GM20000 (cell line): Measurements from ENCODE around the gene GJB2.
"Not testable (repeated sequence)": the region's sequence is repeated elsewhere in the genome, so short reads cannot be mapped to it uniquely, and the experiment has no call there.

ENCODE experiments used
- DNase-seq: peaks from one replicate; pipeline ENCODE4 v3.0.0; 2012; ENCODE audit warnings: low spot score
- TF ChIP-seq, protein P1 (sequence below): IDR thresholded peaks from 2 replicates; pipeline ENCODE4 v1.5.1; 2012; ENCODE audit warnings: mild to moderate bottlenecking, control low read depth; ENCODE audit errors: extremely low read depth, missing control alignments

Gene GJB2

GRCh38 chr13:20156702-20157101 is 36.0 kb downstream of the GJB2 start:
- TF ChIP-seq, protein P1, sequence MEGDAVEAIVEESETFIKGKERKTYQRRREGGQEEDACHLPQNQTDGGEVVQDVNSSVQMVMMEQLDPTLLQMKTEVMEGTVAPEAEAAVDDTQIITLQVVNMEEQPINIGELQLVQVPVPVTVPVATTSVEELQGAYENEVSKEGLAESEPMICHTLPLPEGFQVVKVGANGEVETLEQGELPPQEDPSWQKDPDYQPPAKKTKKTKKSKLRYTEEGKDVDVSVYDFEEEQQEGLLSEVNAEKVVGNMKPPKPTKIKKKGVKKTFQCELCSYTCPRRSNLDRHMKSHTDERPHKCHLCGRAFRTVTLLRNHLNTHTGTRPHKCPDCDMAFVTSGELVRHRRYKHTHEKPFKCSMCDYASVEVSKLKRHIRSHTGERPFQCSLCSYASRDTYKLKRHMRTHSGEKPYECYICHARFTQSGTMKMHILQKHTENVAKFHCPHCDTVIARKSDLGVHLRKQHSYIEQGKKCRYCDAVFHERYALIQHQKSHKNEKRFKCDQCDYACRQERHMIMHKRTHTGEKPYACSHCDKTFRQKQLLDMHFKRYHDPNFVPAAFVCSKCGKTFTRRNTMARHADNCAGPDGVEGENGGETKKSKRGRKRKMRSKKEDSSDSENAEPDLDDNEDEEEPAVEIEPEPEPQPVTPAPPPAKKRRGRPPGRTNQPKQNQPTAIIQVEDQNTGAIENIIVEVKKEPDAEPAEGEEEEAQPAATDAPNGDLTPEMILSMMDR, result no peak

GRCh38 chr13:20153290-20153689 is 39.4 kb downstream of the GJB2 start:
- not testable (repeated sequence) for DNase-seq

More at GRCh38 chr13:20156702-20157101, 36.0 kb downstream of the GJB2 start:
- DNase-seq, result no peak

DNA sequence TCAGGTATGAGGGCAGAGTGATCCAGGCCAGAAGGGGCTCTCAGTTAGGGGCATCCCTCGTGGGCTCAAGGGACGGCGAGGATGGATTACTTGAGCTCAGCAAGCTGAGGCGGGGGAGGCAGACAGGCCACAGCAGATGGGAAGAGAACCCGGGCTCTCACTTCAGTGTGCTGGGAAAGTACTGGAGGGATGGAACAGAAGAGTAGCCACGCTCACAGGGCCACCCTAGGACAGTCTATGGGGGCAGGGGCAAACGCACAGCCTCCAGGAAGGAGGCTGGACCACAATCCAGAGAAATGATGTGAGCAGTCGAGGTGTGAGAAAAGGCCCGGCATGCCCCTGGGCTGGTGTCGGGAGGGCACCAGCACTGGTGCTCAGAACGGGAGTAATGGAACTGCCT is 41.1 kb downstream of the GJB2 start:
- DNase-seq, result no peak
- TF ChIP-seq, protein P1, result no peak

DNA sequence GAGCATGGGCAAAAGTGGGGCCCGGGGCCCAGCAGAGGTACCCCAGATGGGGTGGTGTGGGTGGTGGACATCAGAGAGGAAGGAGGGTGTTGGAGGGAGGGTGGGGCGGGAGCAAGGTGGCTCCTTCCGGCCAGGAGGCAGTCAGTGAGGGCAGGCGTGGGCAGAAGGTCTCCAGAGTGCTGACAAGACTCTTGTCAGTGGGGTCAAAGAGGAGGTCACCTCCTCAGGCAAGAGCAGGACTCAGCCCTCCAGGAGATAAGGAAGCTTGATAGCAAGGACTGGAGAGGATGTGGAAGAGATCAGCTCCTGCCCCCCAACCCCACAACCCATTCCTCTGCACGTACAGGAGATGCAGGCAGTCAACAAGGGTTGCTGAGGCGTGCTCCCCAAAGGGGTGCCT is 41.7 kb downstream of the GJB2 start:
- TF ChIP-seq, protein P1, result no peak
- no peak for DNase-seq

DNA sequence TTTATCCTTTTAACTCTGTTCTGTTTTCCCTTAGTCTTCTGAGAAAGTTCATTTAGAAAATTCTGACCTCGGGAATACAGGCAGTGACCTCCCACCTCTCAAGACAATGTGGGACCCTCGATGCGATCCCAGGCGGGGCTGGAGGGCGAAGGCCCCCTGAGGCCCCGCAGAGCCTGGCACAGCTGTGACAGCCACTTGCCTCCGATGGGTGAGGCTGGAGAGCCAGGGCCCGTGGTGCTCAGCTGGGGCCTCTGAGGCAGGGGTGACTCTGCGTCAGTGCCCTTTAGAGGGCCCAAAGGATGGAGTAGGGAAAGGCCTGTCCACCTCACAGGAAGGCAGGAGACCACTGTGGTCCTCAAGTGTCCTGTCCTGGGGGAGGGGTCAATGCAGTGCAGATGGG is 42.2 kb downstream of the GJB2 start:
- no peak for DNase-seq
- TF ChIP-seq, protein P1, result no peak

GRCh38 chr13:20149762-20150161 is 43.0 kb downstream of the GJB2 start:
- TF ChIP-seq, protein P1, result no peak
- no peak for DNase-seq

GRCh38 chr13:20148501-20149183 is 44.1 kb downstream of the GJB2 start:
- TF ChIP-seq, protein P1, result no peak

GRCh38 chr13:20146381-20146780 is 46.4 kb downstream of the GJB2 start:
- no peak for DNase-seq
- TF ChIP-seq, protein P1, result no peak

More at GRCh38 chr13:20148501-20149183, 44.1 kb downstream of the GJB2 start:
- DNase-seq, result no peak
